ENCODE measurements around the gene MED9.

DNA sequence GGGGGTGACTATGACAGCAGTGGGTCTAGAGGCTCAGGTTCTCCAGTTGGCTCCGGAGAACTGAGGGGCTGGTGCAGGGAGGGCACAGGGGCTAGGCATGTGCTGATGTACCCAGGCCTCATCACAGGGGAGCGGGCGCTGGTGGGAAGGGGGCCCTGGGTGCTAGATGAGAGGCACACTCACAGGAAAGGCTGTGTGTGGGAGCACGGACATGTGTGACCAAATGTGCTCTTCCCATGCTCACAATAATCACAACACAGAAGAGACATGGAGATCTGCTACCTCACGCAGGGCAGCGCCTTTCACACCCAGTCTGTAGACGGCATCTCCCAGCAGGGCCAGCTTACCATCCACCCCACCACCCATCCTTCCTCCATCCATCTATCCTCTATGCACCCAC, 36.8 kb downstream of the MED9 start:
- TF ChIP-seq, protein P1, sequence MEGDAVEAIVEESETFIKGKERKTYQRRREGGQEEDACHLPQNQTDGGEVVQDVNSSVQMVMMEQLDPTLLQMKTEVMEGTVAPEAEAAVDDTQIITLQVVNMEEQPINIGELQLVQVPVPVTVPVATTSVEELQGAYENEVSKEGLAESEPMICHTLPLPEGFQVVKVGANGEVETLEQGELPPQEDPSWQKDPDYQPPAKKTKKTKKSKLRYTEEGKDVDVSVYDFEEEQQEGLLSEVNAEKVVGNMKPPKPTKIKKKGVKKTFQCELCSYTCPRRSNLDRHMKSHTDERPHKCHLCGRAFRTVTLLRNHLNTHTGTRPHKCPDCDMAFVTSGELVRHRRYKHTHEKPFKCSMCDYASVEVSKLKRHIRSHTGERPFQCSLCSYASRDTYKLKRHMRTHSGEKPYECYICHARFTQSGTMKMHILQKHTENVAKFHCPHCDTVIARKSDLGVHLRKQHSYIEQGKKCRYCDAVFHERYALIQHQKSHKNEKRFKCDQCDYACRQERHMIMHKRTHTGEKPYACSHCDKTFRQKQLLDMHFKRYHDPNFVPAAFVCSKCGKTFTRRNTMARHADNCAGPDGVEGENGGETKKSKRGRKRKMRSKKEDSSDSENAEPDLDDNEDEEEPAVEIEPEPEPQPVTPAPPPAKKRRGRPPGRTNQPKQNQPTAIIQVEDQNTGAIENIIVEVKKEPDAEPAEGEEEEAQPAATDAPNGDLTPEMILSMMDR (IDR thresholded peaks at IDR 0.05): no peak
- TF ChIP-seq ZFX (IDR thresholded peaks at IDR 0.05; ENCODE audit: borderline replicate concordance): no peak
